Fibroblast of skin of scalp (primary cell): ENCODE results near the gene VPS13C.
A peak's percentile ranks its signal among the peaks of the same experiment; 100 is the strongest.

ENCODE experiments used
- DNase-seq: peaks from one replicate; pipeline ENCODE4 v3.0.0-alpha.2; 2013

The VPS13C gene

DNA sequence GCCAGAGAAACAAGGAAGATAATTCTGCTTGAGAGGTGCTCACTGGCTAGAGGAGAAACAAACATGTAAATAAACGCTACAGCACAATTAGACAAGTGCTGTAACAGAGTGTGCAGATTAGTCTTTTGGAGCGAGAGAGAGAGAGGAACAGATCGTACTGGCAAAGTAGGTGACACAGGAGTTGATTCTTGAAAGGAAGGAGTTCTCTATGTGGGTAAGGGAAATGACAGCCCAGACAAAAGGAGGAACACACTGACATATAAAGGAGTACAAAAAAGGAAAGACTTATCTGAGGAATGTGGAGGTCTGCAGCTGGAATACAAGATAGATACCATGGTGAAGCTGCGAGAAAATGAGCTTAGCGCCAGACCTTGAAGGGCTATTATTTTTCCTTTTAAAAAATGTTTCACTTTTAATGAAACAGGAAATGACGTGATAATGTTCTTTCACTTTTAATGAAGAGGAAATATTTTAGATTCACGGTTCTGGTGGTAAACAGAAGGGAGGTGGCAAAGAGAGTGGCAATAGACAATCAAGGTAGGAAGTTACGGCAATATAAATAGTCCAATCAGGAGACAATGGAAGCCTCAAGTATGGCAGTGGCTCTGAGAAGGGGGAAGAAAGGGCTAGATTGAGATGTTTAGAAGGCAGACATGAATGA lies 202.9 kb downstream of the VPS13C start:
- no peak for DNase-seq

DNA sequence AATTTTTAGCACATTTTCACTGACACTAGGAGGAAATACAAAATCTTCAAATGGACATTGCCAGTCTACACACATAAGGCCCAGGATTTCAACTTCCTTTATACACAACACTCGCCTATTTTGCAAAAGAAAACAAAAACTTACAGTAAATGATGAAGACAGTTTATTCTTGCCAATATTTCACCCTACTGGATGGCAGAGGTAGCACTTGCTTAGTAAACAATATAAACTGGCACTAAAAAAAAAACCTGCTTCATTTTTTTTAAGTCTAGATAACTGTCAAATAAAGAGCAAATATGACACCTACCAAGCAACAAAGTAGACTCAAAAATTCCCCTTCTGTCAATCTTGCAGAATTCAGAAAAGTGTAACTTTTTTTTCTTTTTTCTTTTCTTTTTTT lies 204.0 kb downstream of the VPS13C start:
- DNase-seq, result no peak

DNA sequence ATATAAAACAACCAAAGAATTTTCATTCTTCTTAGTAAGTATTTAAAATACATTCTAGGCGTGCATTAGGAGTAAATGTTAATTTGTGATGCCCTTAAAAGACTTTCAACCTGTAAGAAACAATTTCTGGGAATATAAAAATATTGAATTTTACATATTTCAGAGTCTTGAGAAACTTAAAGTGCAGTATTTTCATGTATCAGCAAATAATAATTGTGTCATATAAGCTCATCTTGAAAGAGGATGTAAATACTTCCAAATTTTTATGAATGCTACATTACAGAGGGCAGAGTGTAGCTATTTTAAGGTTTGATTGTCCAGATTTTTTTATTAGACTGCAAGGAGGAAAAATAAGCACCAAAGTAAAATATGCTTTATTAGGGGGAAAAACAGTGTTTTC lies 207.1 kb downstream of the VPS13C start:
- no peak for DNase-seq

- no peak for DNase-seq
These were observed 208.3 kb downstream of the VPS13C start for GRCh38 chr15:61851955-61852354.

GRCh38 chr15:61849447-61849846 lies 210.8 kb downstream of the VPS13C start:
- DNase-seq, result no peak

GRCh38 chr15:61841466-61841865 lies 218.8 kb downstream of the VPS13C start:
- DNase-seq, result no peak

DNA sequence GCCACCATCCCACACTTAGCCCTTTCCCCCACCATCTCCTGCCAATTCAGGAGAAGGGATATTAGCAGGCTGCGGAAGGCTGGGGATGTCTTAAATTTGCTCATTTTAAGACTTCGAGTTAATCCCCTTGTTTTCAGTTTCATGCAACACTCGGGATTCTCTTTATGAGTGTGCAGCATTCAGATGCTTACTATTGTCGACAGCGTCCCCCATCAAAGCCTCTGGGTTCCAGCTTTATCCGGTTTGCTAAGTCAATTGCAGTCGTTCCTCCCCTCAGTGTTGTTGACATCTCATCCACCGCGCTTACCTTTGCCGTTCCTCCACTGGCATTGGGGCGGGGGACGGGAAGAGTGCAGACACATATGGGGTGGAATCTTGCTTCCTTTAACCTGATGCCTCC lies 220.2 kb downstream of the VPS13C start:
- DNase-seq, result no peak

- peak; percentile 49 for DNase-seq
These were observed 220.7 kb downstream of the VPS13C start for GRCh38 chr15:61839546-61839945.

DNA sequence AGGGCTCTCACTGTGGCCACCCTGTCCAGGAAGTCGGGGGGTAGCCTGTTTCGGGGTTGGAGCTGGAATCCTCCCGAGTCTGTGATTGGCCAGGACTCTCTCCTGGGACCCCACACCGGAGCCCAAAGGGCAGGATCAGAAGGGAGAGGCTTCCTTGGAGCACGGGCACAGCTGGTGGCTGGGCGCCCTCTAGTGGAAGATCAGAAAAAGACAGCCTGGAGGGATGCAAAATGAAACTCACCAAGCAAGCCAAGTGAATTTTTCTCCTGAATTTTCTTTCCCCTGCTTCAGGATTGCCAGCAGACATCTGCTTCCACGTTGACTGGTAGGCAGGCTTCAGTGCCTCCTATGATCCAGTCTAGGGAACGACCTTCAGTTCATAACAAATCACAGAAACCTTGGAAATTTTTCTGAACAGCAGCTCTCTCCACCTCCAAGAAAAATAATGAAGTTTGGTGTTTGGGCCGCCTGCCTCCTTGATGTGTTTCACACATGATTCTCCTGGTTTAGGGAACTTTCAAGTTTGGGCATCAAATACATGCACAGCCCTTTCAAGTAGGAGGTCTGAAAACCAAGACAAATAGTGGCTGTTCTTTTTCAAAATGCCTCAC lies 224.6 kb downstream of the VPS13C start:
- peak; percentile 61 for DNase-seq

- DNase-seq, result no peak
These were observed 225.2 kb downstream of the VPS13C start for GRCh38 chr15:61835029-61835428.

DNA sequence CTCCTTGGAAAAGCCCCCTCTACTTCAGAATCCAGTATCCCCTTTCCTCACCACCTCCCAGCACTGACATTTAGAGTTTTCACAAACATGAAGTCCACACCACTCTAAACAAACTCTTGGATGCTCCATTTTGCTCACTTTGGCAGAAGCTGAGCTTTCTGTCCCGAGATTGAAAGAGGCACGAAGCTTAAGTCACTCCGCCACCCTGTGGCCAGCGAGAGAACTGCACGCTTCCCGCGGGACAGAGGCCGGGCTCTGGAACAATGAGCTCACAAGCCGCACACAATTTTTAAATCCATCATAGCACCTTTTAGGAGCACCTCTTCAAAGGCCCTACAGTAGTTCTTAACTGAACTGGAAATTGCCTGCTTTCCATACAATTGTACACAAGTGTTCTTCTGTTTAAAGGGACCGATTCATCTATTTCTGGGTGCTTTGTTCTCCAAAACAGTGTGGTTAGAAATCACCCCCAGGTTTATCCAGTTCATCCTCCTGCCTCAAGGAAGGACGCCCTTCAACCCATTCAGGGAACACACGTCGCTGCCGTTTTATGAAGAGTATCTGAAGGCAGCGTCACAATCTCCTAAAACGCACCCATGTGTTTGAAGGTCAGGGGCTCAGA lies 226.1 kb downstream of the VPS13C start:
- peak; percentile 76 for DNase-seq

DNA sequence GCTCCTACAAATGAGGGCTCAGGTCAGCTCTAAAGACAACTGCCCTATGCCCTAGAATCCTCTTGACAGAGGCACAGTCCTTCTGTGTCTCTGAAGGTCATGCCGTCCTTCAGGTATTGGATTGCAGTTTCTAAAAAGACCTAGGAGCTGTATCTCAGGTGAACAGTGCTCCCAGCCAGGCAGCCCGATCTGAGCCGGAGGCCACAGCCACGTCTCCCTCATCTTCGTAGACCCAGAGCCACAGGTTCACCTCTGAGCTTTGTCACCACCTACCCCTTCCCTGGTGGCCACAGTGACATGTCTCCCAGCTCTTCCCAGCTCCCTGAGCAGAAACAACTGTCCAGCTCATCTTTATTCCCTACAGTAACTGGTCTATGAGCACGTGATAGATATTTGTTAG lies 228.0 kb downstream of the VPS13C start:
- no peak for DNase-seq

GRCh38 chr15:61831505-61831921 lies 228.7 kb downstream of the VPS13C start:
- DNase-seq, result no peak

GRCh38 chr15:61830536-61831330 lies 229.5 kb downstream of the VPS13C start:
- no peak for DNase-seq

DNA sequence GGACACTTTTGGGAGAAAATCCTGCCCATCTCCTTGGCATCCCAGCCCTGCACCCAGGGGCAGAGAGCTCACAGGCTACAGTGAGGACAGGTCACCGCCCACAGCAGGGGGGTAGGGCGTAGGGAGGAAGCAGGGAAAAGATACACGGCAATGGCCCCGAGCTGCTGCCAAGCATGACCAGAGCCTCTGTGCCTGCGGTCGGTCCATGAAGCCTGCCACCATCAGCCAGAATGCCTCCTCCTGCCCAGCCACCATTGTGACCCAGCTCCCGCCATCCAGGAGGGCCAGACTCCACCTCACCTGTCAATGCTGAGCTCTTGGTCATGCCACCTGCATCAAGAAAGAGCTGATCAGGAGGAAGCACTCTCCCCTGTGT lies 230.7 kb downstream of the VPS13C start:
- no peak for DNase-seq

DNA sequence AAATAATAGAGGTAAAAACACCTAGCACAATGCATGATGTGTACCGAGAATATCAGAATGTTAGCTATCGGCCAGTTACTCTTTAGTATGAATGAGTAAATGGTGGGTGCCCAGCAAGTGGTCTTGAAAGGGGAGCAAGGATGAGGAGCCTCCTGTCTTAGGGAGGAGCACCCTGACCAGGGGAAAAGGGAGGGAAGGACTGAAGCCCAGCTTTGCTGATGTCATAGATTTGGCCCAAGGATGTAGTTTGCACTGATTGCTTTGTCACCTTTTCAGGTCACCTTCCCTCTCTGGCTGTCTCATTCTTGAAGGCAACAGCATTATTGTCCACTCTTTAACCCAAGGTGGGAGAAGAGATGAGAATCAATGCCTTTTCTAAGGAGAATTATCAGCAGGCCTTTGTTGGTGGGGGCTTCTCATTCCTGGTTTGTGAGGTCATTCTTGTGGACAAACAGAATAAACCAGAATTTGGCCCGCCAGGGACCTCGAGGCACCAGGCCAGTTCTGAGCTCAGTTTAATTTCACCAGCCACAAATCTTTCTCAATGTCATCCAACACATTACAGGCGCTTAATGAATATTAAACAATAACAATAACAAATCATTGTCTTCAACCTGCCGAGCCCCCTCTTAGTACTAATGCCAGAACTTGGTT lies 231.3 kb downstream of the VPS13C start:
- DNase-seq, result no peak

DNA sequence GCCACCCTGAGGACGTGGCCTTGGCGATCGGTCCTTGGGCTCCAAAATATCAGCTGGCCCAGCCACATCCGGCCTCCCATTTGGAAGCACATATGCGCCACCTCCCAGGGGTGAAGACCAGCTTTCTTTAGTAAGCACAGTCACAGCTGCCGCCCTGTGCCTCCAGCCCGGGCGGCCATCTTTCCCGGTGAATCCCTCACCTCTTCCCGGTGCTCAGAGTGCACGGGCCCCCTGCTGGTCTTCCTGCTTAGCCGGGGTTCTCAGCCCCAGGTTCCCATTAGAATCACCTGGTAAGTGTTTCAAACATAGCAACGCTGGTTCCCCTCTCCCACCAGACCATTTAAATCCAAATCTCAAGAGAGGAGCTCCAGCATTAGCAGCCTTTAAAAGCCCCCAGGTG lies 232.2 kb downstream of the VPS13C start:
- DNase-seq, result no peak

DNA sequence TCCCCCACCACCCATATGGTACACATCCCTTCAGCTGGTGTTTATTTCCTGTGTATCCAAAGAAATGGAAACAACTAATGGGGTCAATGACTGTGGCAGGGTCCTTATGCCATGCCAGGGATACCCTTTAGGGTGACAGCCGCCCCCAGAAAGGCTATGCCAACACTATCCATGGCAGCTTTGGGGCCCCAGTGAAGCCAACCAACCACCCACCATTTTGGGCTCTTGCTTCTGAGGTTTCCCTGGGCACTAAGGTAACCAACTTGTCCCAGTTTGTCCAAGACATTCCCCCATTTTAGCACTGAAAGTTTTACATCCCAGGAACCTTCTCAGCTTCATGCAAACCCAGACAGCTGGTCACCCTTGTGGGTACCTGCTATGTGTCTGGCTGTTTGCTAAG lies 233.1 kb downstream of the VPS13C start:
- no peak for DNase-seq

DNA sequence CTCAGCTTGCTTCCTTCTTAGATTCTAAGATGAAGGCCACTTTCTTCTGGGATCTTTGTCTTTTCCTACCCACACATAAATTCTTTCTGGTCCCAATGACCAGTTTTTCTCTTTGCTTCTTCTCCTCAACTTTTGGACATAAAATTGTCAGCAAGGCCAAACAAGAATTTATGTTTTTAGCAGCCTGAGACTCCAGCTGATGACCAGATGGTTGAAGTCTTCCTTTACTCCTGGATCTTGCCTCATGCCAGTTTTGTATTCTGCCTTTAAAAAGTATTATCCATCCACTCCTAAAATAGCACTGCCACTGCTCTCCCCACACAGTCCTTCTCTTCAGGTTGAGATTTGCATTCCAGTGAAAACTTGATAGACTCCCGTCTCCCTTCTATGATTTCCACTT lies 236.0 kb downstream of the VPS13C start:
- no peak for DNase-seq

- no peak for DNase-seq
These were observed 237.7 kb downstream of the VPS13C start for GRCh38 chr15:61822511-61822910.

DNA sequence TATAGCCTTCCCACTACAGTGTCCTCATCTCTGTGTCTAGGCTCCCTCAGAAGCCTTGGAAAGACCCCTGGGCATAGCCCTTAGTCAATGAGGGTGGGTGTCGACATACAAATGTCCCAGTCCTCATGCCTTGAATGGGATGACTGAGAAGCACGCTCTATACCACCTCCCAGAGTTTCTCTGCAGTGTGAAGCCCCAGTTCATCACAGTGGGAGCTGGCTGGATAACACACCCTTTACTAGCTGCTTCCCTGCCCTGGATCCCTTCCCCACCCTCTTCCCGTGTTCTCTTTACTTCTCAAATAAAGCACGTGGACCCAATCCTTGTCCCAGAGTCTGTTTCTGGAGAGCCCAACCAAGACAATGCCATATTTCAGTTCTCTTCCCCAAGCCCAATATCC lies 239.3 kb downstream of the VPS13C start:
- DNase-seq, result no peak

GRCh38 chr15:61820212-61820611 lies 240.0 kb downstream of the VPS13C start:
- DNase-seq, result no peak

DNA sequence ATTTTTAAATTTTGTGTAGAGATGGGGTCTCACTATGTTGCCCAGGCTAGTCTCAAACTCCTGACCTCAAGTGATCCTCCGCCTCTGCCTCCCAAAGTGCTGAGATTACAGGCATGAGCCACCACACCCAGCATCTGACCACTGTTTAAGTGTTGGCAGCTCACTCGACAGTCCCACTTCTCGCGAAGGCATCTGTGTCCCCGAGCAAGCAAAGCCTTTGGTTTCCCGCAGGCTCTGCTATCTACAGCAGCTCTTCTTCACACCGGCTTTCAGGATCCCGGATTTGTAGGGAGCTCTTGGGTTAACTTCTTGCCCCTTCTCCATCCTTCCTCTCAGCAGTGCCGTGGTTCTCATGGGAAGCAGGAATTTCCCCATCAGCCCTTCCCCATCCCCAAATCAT lies 240.9 kb downstream of the VPS13C start:
- no peak for DNase-seq
